Thoracic aorta endothelial cell (primary cell): ENCODE data around the gene TNNT3. TPM values are rescaled to one million over a fixed set of nuclear protein-coding genes. Genes with fewer than 3 reads are reported as not detected.

Source experiments
- total RNA-seq: library from RNA; depleted of rRNA; stranded (reverse); fragments of >200 nt; gene quantifications from 2 replicates; pipeline ENCODE4 v1.2.3, GENCODE V29; 2012

TNNT3 gene
- total RNA-seq = not detected in 2 replicates

GRCh38 chr11:1919391-1920127, at the start of gene TNNT3:
Gene TNNT3 (plus strand): TSS chr11:1919703. CDS start chr11:1922875, 3,172 bp downstream.

DNA sequence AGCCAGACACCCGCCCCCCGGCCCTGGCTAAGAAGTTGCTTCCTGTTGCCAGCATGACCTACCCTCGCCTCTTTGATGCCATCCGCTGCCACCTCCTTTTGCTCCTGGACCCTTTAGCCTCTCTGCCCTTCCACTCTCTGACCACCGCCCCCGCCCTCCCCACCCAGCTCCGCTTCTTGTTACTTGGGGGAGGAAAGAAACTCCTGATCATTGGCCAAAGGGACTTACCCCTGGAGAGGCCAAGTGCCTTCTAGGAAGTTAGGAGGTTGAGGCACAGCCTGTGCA, 27.7 kb upstream of the TNNT3 start, which contains the start of gene PRR33:
Gene PRR33 (minus strand): TSS at position 65 of the 285 bp plus-strand sequence. CDS start 1,311 bp downstream, outside the sequence.

DNA sequence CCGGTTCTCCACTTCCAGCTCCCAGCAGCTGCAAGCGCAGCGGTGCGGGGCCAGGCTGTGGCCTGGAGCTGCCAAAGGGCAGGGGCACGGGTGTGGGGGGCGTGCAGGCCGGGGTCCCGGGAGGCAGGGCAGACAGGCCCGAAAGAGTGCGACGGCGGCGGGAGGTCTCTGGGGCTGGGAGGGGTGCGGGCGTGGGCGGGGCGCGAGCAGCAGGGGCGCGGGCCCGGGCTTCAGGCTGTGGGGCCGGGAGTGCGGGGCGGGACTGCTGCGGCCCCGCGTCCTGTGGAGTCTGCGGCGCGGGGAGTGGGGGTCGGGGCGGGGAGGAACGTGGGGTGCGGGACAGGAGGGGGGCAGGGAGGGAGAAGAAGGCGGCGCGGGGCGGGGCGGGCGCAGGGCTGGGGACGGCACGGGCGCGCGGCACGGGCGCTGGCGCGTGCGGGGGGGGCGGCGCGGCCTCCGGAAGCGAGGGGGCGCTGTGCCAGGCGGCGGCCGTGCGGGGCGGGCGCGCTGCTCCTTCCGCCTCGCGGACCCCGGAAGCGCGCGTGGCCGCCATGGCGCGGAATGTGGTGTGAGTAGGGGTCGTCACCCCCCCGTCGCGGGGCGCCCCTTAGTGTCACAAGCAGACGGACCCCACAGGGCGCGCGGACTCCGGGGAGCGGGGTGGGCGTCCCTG, 27.4 kb downstream of the TNNT3 start, which contains the start of gene MRPL23:
Gene MRPL23 (plus strand): TSS at position 521 of the 673 bp plus-strand sequence. CDS start 31 bp downstream, at position 552.

Other genes with a start within 250 kb of the TNNT3 start
- gene KRTAP5-6, start 222.5 kb upstream of the TNNT3 start, total RNA-seq = not detected in 2 replicates
- 0.07 TPM in 1 of 2 replicates, not detected in the other for gene IFITM10, start 169.1 kb upstream of the TNNT3 start, total RNA-seq
- 56.7 and 65.2 TPM in 2 replicates for gene CTSD, start 155.8 kb upstream of the TNNT3 start, total RNA-seq
- not detected in 2 replicates for gene SYT8, start 84.7 kb upstream of the TNNT3 start, total RNA-seq
- gene TNNI2, start 80.7 kb upstream of the TNNT3 start, total RNA-seq = not detected in 2 replicates
- 0.27 TPM in 1 of 2 replicates, not detected in the other for gene LSP1, start 66.6 kb upstream of the TNNT3 start, total RNA-seq
- not detected in 2 replicates for gene PRR33, start 27.8 kb upstream of the TNNT3 start, total RNA-seq
- 51.5 and 60.5 TPM in 2 replicates for gene MRPL23, start 27.6 kb downstream of the TNNT3 start, total RNA-seq
- gene H19, start 78.1 kb downstream of the TNNT3 start, total RNA-seq = 0.13 TPM in 1 of 2 replicates, not detected in the other
- 1.2 and 4.7 TPM in 2 replicates for gene IGF2, start 219.7 kb downstream of the TNNT3 start, total RNA-seq
- gene INS, start 241.5 kb downstream of the TNNT3 start, total RNA-seq = not detected in 2 replicates